Gastroesophageal sphincter (tissue), 4 donors: ENCODE measurements around the gene SMIM27. TPM values are rescaled to one million over a fixed set of nuclear protein-coding genes. Genes with fewer than 3 reads are reported as not detected.

Source experiments
- ATAC-seq: fragments of 150-250 bp; one replicate; pipeline ENCODE4 v1.9.1; 2016; ENCODE audit warnings: mild to moderate bottlenecking, moderate library complexity
- H3K27ac ChIP-seq, 4 donors: fragments of 200-600 bp; sonication (generic) in 3 of 4; 1 replicate in 3 of 4; 2 replicates in 1 of 4; pipeline ENCODE4 v1.5.1; 2016 to 2019
- H3K27me3 ChIP-seq: fragments of 200-600 bp; sonication (generic); one replicate; pipeline ENCODE4 v1.5.1; 2019
- H3K36me3 ChIP-seq, 2 donors: fragments of 200-600 bp; sonication (generic); one replicate each; pipeline ENCODE4 v1.5.1; 2019; ENCODE audit warnings: control low read depth in 1 of 2
- H3K4me1 ChIP-seq, 3 donors: fragments of 200-600 bp; sonication (generic); 1 replicate in 2 of 3; 2 replicates in 1 of 3; pipeline ENCODE4 v1.5.1; 2016 to 2019; ENCODE audit warnings: control low read depth in 2 of 3
- H3K4me3 ChIP-seq, 2 donors: fragments of 200-600 bp; sonication (generic); one replicate each; pipeline ENCODE4 v1.5.1; 2019; ENCODE audit warnings: mild to moderate bottlenecking in 1 of 2, moderate library complexity in 1 of 2
- H3K9me3 ChIP-seq, 3 donors: fragments of 200-600 bp; sonication (generic); one replicate each; pipeline ENCODE4 v1.5.1; 2017 to 2019; ENCODE audit warnings: control low read depth in 2 of 3
- EP300 ChIP-seq: sonication (generic); formaldehyde crosslinking; IDR thresholded peaks from one replicate; pipeline ENCODE4 v1.6.1; 2017; ENCODE audit warnings: antibody characterized with exemption, mild to moderate bottlenecking
- POLR2A ChIP-seq, 2 donors: fragments of 450-650 bp; IDR thresholded peaks; one replicate each; pipeline ENCODE4 v1.6.1; 2017; ENCODE audit warnings: antibody characterized with exemption in 2 of 2, mild to moderate bottlenecking in 2 of 2, moderate library complexity in 1 of 2
- POLR2AphosphoS5 ChIP-seq: sonication (generic); formaldehyde crosslinking; IDR thresholded peaks from one replicate; pipeline ENCODE4 v1.6.1; 2017; ENCODE audit warnings: antibody characterized with exemption
- WGBS, 2 donors: methylation state at CpG; one replicate each; pipeline ENCODE4 v1.1.5; 2018; ENCODE audit warnings: low coverage in 1 of 2; 5-methylcytosine and 5-hydroxymethylcytosine counted together
- total RNA-seq, 4 donors: library from RNA; depleted of rRNA; stranded (reverse); fragments of >200 nt; gene quantifications; one replicate each; pipeline ENCODE4 v1.1.0, GENCODE V29; 2016
- TF ChIP-seq, protein P1 (sequence below), 4 experiments: fragments of 200-600 bp in 2 of 4; fragments of 450-650 bp in 2 of 4; sonication (generic) in 1 of 4; IDR thresholded peaks; one replicate each; pipeline ENCODE4 v1.5.1; 2017 to 2019; ENCODE audit warnings: antibody characterized with exemption in 4 of 4, mild to moderate bottlenecking in 2 of 4, moderate library complexity in 2 of 4

The SMIM27 gene
- total RNA-seq, 4 donors from 2014 or later, result 4.0 to 12.5 (median 8.2) TPM

DNA sequence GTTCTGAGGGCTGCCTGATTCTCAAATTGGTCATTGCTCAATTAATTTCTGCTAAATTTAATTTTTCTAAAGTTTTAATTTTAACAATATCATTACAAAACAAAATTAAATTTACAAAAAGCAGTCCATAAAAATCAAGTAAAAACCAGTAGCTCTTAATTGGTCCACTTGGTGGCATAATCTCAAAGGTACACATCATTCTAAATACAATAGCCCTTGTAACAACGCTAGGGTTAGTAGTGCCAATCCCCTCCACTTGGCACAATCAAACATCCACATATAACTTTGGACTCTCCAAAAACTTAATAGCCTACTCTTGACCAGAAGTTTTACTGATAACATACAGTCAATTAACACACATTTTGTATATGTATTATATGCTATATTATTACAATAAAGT, 22.7 kb downstream of the SMIM27 start:
- Histone ChIP-seq H3K4me3 (no peak overlapping the region), H3K36me3 (peaks cover 0 to 5% of the 10 kb centered on the region in 2 donors), H3K27me3 (no peaks in the 10 kb centered on the region), H3K9me3 (no peaks in the 10 kb centered on the region), H3K4me1 (peaks cover 2 to 36% (median 15%) of the 10 kb centered on the region in 3 donors), H3K27ac (no peak overlapping the region)
- ATAC-seq, result no peak
- WGBS, 2 donors, result 69 to 79% methylated on average over 1 of the region's 1 CpG
- TF ChIP-seq POLR2A (IDR thresholded peaks at IDR 0.05) (no peak), POLR2AphosphoS5 (no peak), EP300 (no peak)
- TF ChIP-seq, protein P1, sequence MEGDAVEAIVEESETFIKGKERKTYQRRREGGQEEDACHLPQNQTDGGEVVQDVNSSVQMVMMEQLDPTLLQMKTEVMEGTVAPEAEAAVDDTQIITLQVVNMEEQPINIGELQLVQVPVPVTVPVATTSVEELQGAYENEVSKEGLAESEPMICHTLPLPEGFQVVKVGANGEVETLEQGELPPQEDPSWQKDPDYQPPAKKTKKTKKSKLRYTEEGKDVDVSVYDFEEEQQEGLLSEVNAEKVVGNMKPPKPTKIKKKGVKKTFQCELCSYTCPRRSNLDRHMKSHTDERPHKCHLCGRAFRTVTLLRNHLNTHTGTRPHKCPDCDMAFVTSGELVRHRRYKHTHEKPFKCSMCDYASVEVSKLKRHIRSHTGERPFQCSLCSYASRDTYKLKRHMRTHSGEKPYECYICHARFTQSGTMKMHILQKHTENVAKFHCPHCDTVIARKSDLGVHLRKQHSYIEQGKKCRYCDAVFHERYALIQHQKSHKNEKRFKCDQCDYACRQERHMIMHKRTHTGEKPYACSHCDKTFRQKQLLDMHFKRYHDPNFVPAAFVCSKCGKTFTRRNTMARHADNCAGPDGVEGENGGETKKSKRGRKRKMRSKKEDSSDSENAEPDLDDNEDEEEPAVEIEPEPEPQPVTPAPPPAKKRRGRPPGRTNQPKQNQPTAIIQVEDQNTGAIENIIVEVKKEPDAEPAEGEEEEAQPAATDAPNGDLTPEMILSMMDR (IDR thresholded peaks at IDR 0.05), result no peak

DNA sequence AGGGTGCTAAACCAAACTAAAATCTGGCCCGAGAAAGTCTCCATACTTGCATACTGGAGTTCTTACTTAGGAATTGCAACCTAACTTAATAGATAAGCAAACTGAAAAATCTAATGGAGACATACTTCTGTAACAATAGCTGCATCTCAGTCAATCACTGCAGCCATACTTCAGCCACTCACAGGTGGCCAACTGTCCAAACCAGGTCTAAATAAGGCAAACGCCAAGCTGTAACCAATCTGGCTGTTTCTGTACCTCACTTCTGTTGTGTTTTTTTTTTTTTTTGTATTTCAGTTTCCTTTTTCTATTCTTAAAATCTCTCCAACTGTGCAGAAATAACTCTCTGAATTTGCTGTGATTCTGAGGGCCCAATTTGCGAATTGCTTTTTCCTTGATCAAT, 25.2 kb downstream of the SMIM27 start:
- Histone ChIP-seq H3K9me3 (no peaks in the 10 kb centered on the region), H3K27me3 (peaks cover 7% of the 10 kb centered on the region), H3K27ac (no peak overlapping the region), H3K4me1 (peaks cover 2 to 11% (median 3%) of the 10 kb centered on the region in 3 donors), H3K36me3 (no peaks in the 10 kb centered on the region), H3K4me3 (no peak overlapping the region)
- 83 to 87% methylated on average over 3 of the region's 3 CpGs for WGBS, 2 donors
- TF ChIP-seq POLR2A (IDR thresholded peaks at IDR 0.05) (no peak), POLR2AphosphoS5 (no peak), EP300 (no peak)
- TF ChIP-seq, protein P1 (IDR thresholded peaks at IDR 0.05), result no peak
- no peak for ATAC-seq

DNA sequence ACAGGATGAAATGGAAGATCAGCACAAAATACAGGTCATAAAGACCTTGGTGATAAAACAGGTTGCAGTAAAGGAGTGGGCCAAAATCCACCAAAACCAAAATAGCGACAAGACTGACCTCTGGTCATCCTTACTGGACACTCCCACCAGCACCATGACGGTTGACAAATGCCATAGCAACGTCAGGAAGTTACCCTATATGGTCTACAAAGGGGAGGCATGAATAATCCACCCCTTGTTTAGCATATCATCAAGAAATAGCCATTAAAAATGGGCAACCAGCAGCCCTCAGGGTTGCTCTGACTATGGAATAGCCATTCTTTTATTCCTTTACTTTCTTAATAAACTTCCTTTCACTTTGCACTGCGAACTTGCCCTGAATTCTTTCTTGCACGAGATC, 26.8 kb downstream of the SMIM27 start:
- Histone ChIP-seq H3K4me1 (peaks cover 0 to 1% (median 0%) of the 10 kb centered on the region in 3 donors), H3K27ac (no peak overlapping the region), H3K9me3 (no peaks in the 10 kb centered on the region), H3K36me3 (no peaks in the 10 kb centered on the region), H3K27me3 (peaks cover 7% of the 10 kb centered on the region), H3K4me3 (no peak overlapping the region)
- TF ChIP-seq POLR2AphosphoS5 (no peak), POLR2A (IDR thresholded peaks at IDR 0.05) (no peak), EP300 (no peak)
- TF ChIP-seq, protein P1 (IDR thresholded peaks at IDR 0.05), result no peak
- 38 to 47% methylated on average over 3 to 5 of the region's 5 CpGs for WGBS, 2 donors
- ATAC-seq, result no peak

DNA sequence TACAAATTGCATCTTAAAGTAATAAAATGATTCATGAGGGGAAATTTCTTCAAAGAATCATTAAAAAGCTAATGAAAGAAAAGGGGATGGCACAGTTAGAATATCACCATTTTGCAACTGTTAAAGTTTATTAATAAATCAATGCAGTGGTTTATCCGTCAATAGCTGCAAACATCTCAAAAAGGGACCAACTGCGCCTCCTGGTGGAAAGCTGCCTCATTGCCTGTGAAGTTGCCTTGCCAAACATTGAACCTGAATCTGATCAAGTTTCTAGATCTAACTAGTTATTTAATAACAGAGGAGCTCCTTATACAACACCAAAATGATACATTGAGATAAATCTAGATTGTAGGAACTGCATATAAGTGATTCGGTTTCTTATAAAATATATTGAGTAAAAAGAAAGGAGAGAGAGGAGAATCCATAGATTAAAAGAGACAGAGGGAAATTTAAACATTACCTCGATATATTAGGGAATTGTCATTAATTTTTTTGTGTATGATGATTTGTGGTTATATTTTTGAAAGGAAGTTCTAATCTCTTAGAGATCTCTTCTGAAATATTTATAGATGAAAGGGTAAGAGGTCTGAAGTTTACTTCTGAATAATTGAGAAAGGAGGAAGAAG, 27.7 kb downstream of the SMIM27 start:
- TF ChIP-seq POLR2A (IDR thresholded peaks at IDR 0.05) (no peak), EP300 (no peak)
- TF ChIP-seq, protein P1 (IDR thresholded peaks at IDR 0.05), result peak; percentile 80 to 89 (median 82)
- Histone ChIP-seq H3K36me3 (no peaks in the 10 kb centered on the region), H3K27ac (no peak overlapping the region), H3K4me1 (no peaks in the 10 kb centered on the region), H3K9me3 (no peaks in the 10 kb centered on the region), H3K27me3 (peaks cover 13% of the 10 kb centered on the region), H3K4me3 (no peak overlapping the region)
- no peak for ATAC-seq
- WGBS, 2 donors, result 12 to 17% methylated on average over 4 of the region's 4 CpGs

DNA sequence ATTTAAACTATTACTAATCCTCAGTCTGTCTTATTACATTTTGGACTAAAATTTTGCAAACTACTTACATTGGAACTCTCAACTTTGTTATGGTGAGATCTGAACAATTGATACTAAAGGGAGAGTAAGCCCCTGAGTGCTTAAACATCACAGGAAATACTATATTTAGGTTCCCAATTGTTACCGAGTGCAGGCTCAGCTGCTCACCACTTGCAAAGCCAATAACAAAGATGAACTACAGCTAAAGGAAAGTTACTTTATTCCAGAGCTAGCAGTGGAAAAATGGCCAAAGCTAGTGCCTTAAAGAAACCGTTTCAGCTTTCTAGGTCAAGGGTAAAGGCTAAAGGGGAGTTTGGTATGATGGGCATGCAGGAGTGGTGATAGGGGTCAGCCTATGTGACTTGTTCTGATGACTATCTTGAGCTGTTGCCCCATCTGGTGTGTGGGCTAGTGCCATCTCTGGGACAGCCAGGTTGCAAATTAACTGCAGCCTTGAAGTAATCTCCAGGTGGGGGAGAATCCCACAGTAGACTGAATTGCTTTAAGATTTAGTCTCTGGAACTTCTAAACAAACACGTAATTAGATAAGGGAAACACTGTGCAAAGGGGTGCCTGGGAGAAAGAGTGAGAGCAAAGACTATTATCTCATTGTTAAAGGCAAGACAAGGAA, 28.6 kb downstream of the SMIM27 start:
- Histone ChIP-seq H3K9me3 (no peaks in the 10 kb centered on the region), H3K27me3 (peaks cover 16% of the 10 kb centered on the region), H3K4me3 (no peak overlapping the region), H3K4me1 (no peaks in the 10 kb centered on the region), H3K27ac (no peak overlapping the region), H3K36me3 (no peaks in the 10 kb centered on the region)
- no peak for ATAC-seq
- TF ChIP-seq POLR2AphosphoS5, result no peak
- TF ChIP-seq, protein P1 (IDR thresholded peaks at IDR 0.05), result no peak
- no peak for TF ChIP-seq POLR2A (IDR thresholded peaks at IDR 0.05)
- TF ChIP-seq EP300, result no peak
- WGBS, 2 donors, result 4 to 17% methylated on average over 1 to 2 of the region's 3 CpGs
